HG03025 (cell line): ENCODE results near the gene MORN3.
"Not testable (repeated sequence)": the region's sequence is repeated elsewhere in the genome, so short reads cannot be mapped to it uniquely, and the experiment has no call there.

Source experiments
- ATAC-seq: cut with Tn5 transposase; IDR thresholded peaks from one replicate; pipeline ENCODE4 v1.9.1; 2021; ENCODE audit warnings: mild to moderate bottlenecking, moderate library complexity; ENCODE audit not compliant: unreplicated experiment, low FRiP score

MORN3 gene

DNA sequence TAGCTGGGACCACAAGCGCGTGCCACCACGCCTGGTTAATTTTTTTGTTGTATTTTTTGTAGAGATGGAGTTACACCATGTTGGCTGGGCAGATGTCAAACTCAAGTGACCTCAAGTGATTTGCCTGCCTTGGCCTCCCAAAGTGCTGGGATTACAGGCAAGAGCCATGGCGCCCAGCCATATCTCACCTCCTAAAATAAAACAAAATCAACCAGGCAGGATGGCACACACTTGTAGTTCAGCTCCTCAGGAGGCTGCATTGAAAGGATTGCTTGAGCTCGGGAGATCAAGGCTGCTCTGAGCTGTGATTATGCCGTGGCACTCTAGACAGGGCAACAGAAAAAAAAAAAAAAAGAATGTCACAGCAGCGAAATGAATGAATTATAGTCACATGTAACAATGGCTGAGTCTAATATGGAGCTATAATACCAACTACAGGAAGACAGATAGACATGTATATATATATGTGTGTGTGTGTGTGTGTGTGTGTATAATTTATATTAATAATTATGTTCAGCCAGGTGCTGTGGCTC is 23.8 kb upstream of the MORN3 start:
- ATAC-seq, result no peak

DNA sequence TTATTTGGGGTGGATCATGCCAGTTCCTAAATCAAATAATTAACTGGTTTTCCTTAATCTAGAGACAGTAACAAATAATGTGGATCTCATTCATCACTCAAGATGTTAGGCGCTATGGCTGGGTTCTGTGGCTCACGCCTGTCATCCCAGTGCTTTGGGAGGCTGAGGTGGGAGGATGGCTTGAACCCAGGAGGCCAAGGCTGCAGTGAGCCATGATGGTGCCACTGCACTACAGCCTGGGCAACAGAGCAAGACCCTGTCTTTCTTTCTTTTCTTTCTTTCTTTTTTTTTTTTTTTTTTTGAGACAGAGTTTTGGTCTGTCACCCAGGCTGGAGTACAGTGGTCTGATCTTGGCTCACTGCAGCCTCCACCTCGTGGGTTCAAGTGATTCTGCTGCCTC is 23.3 kb upstream of the MORN3 start:
- not testable (repeated sequence) for ATAC-seq

DNA sequence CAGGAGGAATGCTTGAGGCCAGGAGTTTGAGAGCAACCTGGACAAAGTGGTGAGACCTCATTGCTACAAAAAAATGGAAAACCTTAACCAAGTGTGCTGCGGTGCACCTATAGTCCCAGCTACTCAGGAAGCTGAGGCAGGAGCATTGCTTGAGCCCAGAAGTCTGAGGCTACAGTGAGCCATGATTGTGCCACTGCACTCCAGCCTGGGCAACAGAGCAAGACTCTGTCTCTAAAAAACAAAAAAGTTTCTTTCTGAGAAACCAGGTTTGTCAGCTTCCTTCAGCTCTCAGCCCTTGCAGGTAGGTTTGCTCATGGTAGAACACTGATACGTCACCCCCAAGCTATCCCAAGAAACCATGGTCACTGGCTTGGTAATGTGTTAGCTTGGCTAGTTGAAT is 20.0 kb upstream of the MORN3 start:
- ATAC-seq, result no peak

DNA sequence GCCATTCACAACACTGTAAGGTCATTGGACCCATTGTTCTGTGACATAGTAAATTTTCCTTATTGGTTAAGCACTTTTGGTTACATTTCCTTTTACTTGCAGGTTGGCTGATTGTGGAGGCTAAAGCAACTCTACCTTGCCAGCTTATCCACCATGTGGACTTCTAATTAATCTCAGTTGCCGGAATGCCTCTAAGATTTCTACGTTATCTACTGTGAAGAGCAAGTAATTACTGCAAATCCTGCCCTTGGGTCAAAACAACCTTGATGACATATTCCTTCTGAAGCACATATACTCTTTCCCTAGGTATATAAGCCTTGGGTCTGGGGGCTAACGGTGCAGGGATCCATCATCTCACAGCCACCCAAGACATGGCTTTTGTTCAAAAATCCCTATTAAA is 19.5 kb upstream of the MORN3 start:
- ATAC-seq, result no peak

DNA sequence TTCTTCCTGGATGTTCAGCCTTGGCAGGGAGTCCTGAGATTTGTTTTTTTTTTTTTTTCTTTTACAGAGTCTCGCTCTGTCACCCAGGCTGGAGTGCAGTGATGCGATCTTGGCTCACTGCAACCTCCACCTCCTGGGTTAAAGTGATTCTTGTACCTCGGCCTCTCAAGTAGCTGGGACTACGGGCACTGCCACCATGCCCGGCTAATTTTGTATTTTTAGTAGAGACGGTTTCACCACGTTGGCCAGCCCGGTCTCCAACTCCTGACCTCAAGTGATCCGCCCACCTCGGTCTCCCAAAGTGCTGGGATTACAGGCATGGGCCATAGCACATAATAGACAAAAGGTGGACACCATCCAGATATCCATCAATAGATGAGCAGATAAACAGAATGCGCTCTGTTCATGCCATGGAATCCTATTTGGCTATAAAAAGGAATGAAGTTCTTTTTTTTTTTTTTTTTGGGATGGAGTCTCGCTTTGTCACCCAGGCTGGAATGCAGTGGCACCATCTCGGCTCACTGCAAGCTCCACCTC is 10.3 kb upstream of the MORN3 start:
- not testable (repeated sequence) for ATAC-seq

DNA sequence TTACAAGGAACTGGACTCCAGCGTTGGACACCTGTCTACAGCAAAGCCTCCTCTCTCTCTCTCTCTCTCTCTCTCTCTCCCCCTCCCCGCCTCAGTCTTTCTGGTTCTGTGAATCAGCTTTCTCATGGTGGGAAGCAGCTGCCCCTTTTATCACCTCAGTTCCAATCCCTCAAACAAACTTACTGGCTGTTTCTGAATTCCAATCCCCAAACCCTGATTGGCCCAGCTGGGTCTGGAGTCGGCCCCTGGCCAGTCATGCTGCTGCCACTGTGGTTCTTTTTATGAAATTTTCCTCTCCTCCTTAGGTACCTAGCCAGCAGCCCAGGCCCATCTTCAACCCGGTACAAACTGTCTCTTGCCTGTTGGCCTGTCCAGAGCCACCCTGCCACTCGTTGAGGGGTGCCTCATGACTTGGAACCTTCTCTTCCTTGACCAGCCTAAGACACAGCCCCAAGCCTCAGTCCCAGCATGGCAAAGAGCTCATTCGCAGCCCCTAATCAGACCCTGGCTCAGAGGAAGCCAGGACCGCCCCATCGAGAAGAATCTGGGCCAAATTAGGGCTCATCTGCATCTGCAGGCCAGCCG is 9.4 kb upstream of the MORN3 start:
- no peak for ATAC-seq

DNA sequence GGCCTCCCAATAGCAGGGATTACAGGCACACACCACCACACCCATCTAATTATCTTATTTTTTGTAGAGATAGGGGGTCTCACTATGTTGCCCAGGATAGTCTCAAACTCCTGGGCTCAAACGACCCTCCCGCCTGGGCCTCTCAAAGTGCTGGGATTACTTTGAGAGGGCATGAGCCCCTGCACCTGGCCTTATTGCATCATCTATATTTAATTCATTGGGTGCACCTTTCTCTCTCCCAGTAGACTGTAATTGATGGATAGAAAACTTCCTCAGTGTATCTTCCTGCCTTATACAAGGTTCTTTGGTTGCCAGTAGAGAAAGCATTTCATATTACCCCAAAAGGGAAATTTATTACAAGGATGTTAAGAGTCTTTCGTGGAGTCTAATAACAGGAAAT is 8.9 kb upstream of the MORN3 start:
- ATAC-seq, result no peak

DNA sequence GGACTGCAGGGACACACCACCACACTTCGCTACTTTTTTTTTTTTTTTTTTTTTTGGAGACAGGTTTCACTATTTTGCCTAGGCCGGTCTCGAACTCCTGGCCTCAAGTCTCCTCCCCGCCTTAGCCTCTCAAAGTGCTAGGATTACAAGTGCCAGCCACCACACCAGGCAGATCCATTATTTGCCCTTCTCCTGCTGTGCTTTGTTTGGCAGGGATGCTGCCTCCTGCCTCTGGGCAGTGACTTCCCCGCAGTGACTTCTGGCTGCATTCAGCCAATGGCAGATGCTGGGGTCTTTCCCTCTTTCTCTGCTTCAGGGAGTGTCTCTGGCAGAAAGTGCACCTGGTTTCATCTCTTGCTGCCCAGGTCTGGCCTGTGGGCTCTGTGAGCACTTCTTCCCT is 6.7 kb upstream of the MORN3 start:
- no peak for ATAC-seq

DNA sequence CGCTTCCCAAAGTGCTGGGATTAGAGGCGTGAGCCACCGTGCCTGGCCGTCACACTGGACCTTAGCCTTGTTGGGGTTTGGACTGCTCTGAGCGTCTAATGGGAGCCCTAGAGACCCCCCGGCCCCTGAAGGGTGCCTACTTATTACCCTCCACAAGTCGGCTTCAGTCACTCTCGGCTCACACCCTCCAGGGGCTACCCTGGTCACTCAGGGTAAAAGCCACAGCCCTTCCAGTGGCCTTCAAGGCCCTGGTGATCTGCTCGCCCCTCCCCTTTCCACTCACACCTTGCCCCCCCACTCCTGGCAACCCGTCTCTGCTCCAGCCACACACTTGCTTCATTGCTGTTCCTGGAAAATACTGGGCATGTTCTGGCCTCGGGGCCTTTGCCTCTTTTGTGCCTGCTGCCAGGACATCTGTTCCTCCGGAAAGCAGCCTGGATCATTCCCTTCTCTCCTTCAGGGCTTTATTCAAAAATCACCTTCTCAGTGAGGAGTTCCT is 3.6 kb upstream of the MORN3 start:
- ATAC-seq, result no peak

DNA sequence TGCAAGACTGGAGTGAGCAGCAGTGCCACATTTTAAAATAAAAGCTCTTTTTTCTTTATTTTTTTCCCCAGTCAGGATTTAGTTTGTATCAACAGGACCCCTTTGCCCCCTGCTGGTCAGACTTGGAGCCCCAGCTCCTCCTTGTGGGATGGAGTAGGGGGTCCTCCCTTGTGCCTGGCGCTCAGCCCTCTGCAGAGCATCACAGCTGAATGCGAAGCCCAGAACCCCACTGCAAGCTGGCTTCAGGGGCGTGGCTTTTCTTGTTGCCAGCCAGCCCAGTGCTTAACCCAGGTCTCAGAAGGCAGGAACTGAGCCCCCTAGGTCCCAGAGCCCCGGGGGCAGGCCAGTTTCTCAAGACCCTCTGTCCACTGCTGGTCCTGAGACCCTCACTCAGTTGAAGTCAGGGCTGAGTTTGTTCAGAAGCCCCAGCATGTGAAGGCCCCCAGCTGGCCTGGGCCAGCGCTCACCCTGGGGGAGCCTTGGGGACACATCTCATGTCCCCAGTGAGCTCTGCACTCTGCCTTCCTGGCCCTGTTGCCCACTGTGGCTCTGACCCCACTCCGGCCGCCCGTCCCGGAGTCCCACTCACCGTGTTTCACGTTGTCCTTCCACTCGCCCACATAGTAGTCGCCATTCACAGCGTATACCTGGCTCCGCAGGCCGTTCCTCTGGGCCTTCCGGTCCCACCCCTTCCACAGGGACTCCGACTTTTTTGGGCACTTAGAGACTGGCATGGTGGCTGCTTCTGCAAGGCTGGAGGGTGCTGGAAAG is 519 bp downstream of the MORN3 start:
- ATAC-seq, result no peak

DNA sequence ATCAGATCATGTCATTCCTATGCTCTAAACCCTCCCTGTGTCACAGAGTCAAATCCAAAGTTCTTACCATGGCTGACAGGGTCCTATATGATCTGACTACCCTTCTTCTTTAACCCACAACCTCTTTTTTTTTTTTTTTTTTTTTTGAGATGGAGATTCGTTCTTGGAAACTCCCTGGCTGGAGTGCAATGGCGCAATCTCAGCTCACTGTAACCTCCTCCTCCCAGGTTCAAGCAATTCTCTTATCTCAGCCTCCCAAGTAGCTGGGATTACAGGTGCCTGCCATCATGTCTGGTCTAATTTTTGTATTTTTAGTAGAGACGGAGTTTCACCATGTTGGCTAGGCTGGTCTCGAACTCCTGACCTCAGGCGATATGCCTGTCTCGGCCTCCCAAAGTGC is 2.6 kb downstream of the MORN3 start:
- not testable (repeated sequence) for ATAC-seq

DNA sequence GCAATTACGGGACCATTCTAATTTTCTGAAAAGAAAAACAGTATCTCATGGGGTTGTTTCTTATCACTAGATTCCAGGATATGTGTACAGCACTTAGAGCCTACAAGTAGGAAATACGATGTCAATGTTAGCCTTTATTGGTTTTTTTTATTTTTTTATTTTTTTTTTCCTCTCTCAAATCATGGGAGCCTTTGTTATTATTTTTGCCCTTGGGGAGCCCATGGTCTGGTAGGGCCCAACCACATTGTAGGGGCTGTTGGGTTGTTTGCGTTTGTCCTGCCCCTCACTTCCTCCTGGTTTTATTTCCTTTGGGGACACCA is 5.9 kb downstream of the MORN3 start:
- ATAC-seq, result no peak

DNA sequence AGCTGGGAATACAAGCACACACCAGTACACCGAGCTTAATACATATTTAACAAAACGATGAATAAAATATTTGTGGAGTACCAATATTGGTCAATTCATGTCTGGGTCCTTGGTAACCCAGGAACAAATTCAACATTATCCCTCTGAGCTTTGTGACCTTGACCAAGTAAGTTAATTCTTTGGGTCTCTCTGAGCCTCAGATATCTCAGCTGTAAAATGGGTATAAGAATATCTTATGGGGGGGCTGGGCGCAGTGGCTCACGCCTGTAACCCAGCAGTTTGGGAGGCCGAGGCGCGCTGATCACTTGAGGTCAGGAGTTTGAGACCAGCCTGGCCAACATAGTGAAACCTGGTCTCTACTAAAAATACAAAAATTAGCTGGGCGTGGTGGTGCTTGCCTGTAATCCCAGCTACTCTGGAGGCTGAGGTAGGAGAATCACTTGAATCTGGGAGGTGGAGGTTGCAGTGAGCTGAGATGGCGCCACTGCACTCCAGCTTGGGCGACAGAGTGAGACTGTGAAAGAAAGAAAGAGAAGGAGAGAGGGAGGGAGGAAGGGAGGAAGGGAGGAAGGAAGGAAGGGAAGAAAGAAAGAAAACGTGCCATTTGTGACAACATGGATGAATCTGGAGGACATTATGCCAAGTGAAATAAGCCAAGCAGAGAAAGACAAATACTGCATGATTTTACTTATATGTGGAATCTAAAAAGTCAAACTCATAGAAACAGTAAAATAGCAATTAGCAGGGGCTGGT is 7.9 kb downstream of the MORN3 start:
- ATAC-seq, result not testable (repeated sequence)

DNA sequence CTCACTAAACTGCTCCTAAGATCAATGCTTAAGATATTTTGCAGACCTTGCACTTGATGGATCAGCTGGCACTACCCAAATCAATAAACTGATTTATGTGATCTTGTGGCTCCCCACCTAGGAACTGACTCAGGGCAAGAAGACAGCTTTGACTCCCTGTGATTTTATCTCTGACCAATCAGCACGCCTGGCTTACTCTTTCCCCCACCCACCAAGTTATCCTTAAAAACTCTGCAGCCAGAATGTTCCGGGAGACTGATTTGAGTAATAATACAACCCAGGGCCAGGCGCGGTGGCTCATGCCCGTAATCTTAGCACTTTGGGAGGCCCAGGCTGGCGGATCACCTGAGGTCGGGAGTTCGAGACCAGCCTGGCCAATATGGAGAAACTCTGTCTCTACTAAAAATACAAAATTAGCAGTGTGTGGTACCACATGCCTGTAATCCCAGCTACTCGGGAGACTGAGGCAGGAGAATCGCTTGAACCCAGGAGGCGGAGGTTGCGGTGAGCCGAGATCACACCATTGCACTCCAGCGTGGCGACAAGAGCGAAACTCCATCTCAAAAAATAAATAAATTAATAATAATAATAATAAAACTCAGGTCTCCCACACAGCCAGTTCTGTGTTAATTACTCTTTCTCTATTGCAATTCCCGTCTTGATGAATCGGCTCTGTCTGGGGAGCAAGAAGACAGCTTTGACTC is 12.0 kb downstream of the MORN3 start:
- no peak for ATAC-seq

DNA sequence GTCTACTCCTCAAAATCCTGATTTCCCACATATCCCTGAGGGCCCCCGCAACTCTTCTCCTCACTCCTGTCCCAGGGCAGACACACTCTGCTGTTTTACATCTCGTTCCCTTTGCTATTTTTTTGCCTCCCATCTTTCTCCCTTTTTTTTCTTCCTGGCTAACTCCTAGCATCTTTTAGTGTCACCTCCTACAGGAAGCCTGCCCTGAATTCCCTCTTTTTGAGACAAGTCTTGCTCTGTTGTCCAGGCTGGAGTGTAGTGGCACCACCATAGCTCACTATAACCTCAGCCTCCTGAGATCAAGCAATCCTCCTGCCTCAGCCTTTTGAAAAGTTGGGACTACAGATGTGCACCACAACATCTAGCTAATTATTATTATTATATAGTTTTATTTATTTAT is 13.3 kb downstream of the MORN3 start:
- ATAC-seq, result no peak

DNA sequence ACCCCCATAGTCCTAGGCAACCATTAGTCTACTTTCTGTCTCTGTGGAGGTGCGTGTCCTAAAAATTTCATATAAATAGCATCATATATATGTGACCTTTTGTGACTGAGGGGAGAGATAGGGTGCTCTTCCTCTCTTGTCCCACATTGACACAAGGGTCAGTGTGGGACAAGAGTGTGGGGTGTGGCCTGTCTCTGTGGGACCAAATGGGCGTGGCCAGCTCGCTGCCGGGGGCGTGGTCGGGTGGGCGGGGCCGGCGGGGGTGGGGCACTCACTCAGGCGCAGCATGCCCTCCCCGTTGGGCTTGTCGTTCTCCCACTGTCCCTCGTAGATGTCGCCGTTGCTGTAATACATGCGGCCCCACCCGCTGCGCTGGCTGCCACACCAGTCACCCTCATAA is 15.5 kb downstream of the MORN3 start:
- no peak for ATAC-seq

DNA sequence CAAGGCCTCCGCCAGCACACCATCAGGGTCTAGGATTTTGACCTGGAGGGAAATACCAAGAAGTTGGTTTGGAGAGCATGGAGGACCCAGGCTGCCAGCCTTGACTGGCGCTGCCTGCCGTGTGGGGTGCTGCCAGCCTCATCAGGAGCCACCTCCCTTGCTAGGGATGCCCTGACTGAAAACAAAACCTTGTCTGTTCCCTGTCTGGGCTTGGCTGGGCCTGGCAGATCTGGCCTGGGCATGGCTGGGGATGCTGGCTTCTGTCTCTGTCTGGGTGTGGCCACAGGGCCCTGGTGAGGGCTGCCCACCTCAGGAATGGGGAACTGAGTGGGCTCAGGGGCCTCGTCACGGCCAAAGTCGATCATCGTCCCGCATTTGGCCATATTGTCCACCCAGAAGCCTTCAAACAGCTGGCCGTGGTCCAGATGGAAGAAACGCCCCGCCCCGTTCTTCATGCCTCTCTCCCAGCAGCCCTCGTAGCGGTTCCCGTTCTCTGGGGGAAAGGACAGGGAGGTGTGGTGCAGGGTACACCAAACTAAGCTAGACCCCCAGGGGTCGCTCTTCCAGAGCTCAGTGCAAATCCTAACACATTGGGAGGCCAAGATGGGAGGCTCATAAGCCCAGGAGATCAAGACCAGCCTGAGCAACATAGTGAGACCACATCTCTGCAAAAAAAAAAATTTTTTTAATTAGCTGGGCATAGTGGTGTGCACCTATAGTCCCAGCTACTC is 16.5 kb downstream of the MORN3 start:
- no peak for ATAC-seq

DNA sequence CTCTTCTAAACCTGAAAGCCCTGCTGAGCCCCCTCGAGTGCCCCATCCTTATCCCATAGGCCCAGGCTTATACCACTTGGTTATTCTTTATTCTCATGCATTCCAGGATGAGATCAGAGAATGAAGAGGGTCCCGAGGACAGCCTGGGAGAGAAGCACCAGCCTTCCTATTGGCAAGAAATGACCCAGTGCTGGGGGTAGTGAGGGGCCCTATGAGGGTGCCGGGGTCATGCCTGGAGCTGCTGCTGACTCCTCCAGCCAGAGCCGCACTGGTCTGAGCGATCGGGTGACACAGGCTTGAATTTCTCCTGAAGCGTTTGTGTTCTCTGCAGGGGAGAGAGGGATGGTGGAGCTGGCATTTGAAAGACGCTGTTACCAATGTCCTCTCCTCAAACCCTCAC is 18.1 kb downstream of the MORN3 start:
- no peak for ATAC-seq

DNA sequence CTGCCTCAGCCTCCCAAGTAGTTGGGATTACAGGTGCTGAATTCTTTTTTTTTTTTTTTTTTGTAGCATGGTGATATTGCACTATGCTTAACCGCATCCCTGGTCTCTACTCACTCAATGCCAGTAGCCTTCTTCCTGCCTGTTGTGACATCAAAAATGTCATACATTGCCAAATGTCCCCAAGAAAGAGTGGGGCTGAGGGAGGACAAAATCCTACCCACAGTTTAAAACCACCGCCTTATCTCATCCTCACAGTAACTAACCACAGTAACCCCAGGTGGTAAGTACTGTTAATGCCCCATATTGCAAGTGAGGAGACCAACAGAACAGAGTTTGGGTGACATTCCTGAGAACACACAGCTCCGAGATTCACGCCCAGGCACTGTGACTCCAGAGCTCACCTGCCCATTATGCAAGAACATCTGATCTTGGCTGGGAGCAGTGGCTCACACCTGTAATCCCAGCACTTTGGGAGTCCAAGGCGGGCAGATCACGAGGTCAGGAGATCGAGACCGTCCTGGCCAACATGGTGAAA is 19.6 kb downstream of the MORN3 start:
- ATAC-seq, result no peak

DNA sequence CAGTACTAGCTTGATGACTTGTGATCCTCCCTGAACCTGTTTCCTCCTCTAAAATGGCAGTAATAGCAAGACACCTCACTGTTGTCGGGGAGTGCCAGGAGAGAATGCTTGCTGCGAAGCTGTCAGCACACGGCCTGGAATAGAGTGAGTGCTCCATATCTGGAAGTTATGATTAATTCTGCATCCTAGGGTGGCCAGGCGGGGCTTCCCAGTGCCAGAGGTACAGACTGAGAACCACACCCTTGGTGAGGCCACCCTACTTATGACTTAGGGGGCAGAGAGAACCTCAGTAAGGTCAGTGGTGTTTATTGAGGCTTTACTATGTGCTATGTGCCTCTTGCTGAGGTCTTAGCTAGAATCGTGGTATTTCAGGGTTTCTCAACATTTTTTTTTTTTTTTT is 20.1 kb downstream of the MORN3 start:
- ATAC-seq, result no peak
